ENCODE measurements around the gene SBF2. TPM values are rescaled to one million over a fixed set of nuclear protein-coding genes. Genes with fewer than 3 reads are reported as not detected.

Gene SBF2
- polyA plus RNA-seq, 1 donor from 2014 or later, result 53.4 TPM

GRCh38 chr11:9762531-9762930 is 531.5 kb downstream of the SBF2 start:
- Histone ChIP-seq H3K4me3 (ENCODE audit: low read length) (no peak overlapping the region), H3K36me3 (ENCODE audit: insufficient read depth, low read length) (no peaks in the 10 kb centered on the region), H4K20me1 (ENCODE audit: insufficient read depth) (no peaks in the 10 kb centered on the region), H2AFZ (ENCODE audit: low read depth, low read length) (no peak overlapping the region), H3K79me2 (replicated peaks; ENCODE audit: insufficient read depth, low read length) (no peaks in the 10 kb centered on the region), H3F3A (ENCODE audit: insufficient read depth, low read length, poor library complexity, severe bottlenecking) (no peaks in the 10 kb centered on the region), H3K27me3 (ENCODE audit: insufficient read depth, low read depth, low read length) (peaks cover 7% of the 10 kb centered on the region), H3K9me3 (ENCODE audit: low read length) (no peaks in the 10 kb centered on the region), H3K9ac (ENCODE audit: low read length) (no peak overlapping the region), H3K9me2 (ENCODE audit: insufficient read depth, low read length) (no peaks in the 10 kb centered on the region), H3K4me2 (ENCODE audit: low read length) (no peak overlapping the region), H3K27ac (ENCODE audit: low read length) (no peak overlapping the region)
- no peak for TF ChIP-seq EZH2 (IDR thresholded peaks at IDR 0.05; ENCODE audit: borderline replicate concordance, insufficient read depth, low read length, poor library complexity, severe bottlenecking)
- TF ChIP-seq REST (IDR thresholded peaks at IDR 0.05; ENCODE audit: borderline replicate concordance), result no peak
- TF ChIP-seq CTCF (IDR thresholded peaks at IDR 0.05; ENCODE audit: poor library complexity, severe bottlenecking), result no peak
- TF ChIP-seq POLR2AphosphoS5 (IDR thresholded peaks at IDR 0.05), result no peak
- no peak for TF ChIP-seq EP300 (conservative IDR thresholded peaks at IDR 0.05; ENCODE audit: poor library complexity, severe bottlenecking)
- TF ChIP-seq SMC3 (conservative IDR thresholded peaks at IDR 0.05; ENCODE audit: poor library complexity), result no peak
- no peak for TF ChIP-seq MXI1 (conservative IDR thresholded peaks at IDR 0.05; ENCODE audit: poor library complexity, severe bottlenecking)
- no peak for TF ChIP-seq TAF1 (IDR thresholded peaks at IDR 0.05; ENCODE audit: low read depth)
- no peak for TF ChIP-seq RAD21 (conservative IDR thresholded peaks at IDR 0.05)

- H3K27me3 ChIP-seq (ENCODE audit: insufficient read depth, low read depth, low read length), result peaks cover 7% of the 10 kb centered on the region
- no peak overlapping the region for H3K4me2 ChIP-seq (ENCODE audit: low read length)
- H4K20me1 ChIP-seq (ENCODE audit: insufficient read depth), result no peaks in the 10 kb centered on the region
- no peaks in the 10 kb centered on the region for H3K9me2 ChIP-seq (ENCODE audit: insufficient read depth, low read length)
- no peaks in the 10 kb centered on the region for H3K9me3 ChIP-seq (ENCODE audit: low read length)
- no peak overlapping the region for H2AFZ ChIP-seq (ENCODE audit: low read depth, low read length)
- H3K36me3 ChIP-seq (ENCODE audit: insufficient read depth, low read length), result no peaks in the 10 kb centered on the region
- no peak overlapping the region for H3K27ac ChIP-seq (ENCODE audit: low read length)
- TF ChIP-seq EZH2 (IDR thresholded peaks at IDR 0.05; ENCODE audit: borderline replicate concordance, insufficient read depth, low read length, poor library complexity, severe bottlenecking), result no peak
- no peak for TF ChIP-seq TAF1 (IDR thresholded peaks at IDR 0.05; ENCODE audit: low read depth)
- no peak for TF ChIP-seq SMC3 (conservative IDR thresholded peaks at IDR 0.05; ENCODE audit: poor library complexity)
- TF ChIP-seq REST (IDR thresholded peaks at IDR 0.05; ENCODE audit: borderline replicate concordance), result no peak
- no peak for TF ChIP-seq RAD21 (conservative IDR thresholded peaks at IDR 0.05)
- no peak for TF ChIP-seq CTCF (IDR thresholded peaks at IDR 0.05; ENCODE audit: poor library complexity, severe bottlenecking)
- no peak for TF ChIP-seq POLR2AphosphoS5 (IDR thresholded peaks at IDR 0.05)
- TF ChIP-seq EP300 (conservative IDR thresholded peaks at IDR 0.05; ENCODE audit: poor library complexity, severe bottlenecking), result no peak
- no peak for TF ChIP-seq MXI1 (conservative IDR thresholded peaks at IDR 0.05; ENCODE audit: poor library complexity, severe bottlenecking)
- no peaks in the 10 kb centered on the region for H3K79me2 ChIP-seq (replicated peaks; ENCODE audit: insufficient read depth, low read length)
- H3K4me3 ChIP-seq (ENCODE audit: low read length), result no peak overlapping the region
- no peaks in the 10 kb centered on the region for H3F3A ChIP-seq (ENCODE audit: insufficient read depth, low read length, poor library complexity, severe bottlenecking)
- no peak overlapping the region for H3K9ac ChIP-seq (ENCODE audit: low read length)
Measured at GRCh38 chr11:9761441-9761945, 532.5 kb downstream of the SBF2 start.
